ENCODE results near the gene FAM163B. TPM values are rescaled to one million over a fixed set of nuclear protein-coding genes. Genes with fewer than 3 reads are reported as not detected.

FAM163B gene
- polyA plus RNA-seq, 1 of the 3 experiments (the other 2 are of a cell fraction): 0.05 TPM

GRCh38 chr9:133563291-133563796 lies 45.8 kb downstream of the FAM163B start:
- peak overlapping the region in 1 of 2 experiments; percentile 60; a peak in 2 of 4 replicates for H3K27ac ChIP-seq (ENCODE audit: low read depth in 2 of 2, low read length in 1 of 2)
- no peaks in the 10 kb centered on the region for H3K9me3 ChIP-seq
- ChIA-PET CTCF (no interaction called here), POLR2A (interaction anchor here (0.9 kb wide), 1 partner anchor 72 kb away, joined by 3 read pairs; no protein-coding TSS in a partner anchor)
- TF ChIP-seq TAF1 (IDR thresholded peaks at IDR 0.05; ENCODE audit: borderline replicate concordance, low read depth, low read length) (no peak), POLR2AphosphoS5 (IDR thresholded peaks at IDR 0.05; ENCODE audit: low read depth, low read length) (no peak), CHD2 (IDR thresholded peaks at IDR 0.05; ENCODE audit: low read length, partially characterized antibody) (peak; percentile 52), CTCF (IDR thresholded peaks at IDR 0.05) (no peak), FOXJ3 (CRISPR knock-in tag; IDR thresholded peaks at IDR 0.05) (0 out of 2 replicates have a peak, but pooled peaks have one; percentile 48)
- no peaks in the 10 kb centered on the region for H3K79me2 ChIP-seq (ENCODE audit: insufficient read depth)
- H4K20me1 ChIP-seq (ENCODE audit: insufficient read depth): no peaks in the 10 kb centered on the region
- H3F3A ChIP-seq (replicated peaks; ENCODE audit: insufficient read depth): peaks cover 5% of the 10 kb centered on the region
- DNase-seq: peak; percentile 75
- H3K9me2 ChIP-seq: no peaks in the 10 kb centered on the region
- no peak overlapping the region for H3K9ac ChIP-seq
- H3K27me3 ChIP-seq (ENCODE audit: insufficient read depth): 0 out of 2 replicates have a peak, but pooled peaks cover 10% of the 10 kb centered on the region
- 22% methylated on average over 13 of the region's 14 CpGs for WGBS (ENCODE audit: low lambda C conversion rate)
- no peak overlapping the region for H3K4me2 ChIP-seq
- peaks cover 8 to 51% of the 10 kb centered on the region in 2 experiments for H3K4me1 ChIP-seq (ENCODE audit: control insufficient read depth in 1 of 2, insufficient read depth in 2 of 2, low read depth in 1 of 2, low read length in 1 of 2)
- H3K4me3 ChIP-seq (ENCODE audit: low read depth in 2 of 2, low read length in 1 of 2): no peak overlapping the region
- H2AFZ ChIP-seq (ENCODE audit: low read depth): no peak overlapping the region
- no peaks in the 10 kb centered on the region for H3K36me3 ChIP-seq (replicated peaks in 1 of 2; ENCODE audit: control insufficient read depth in 1 of 2, insufficient read depth in 2 of 2, low read length in 1 of 2)

- H3F3A ChIP-seq (replicated peaks; ENCODE audit: insufficient read depth): peaks cover 9% of the 10 kb centered on the region
- H3K36me3 ChIP-seq (replicated peaks in 1 of 2; ENCODE audit: control insufficient read depth in 1 of 2, insufficient read depth in 2 of 2, low read length in 1 of 2): no peaks in the 10 kb centered on the region
- CTCF ChIA-PET: no interaction called here
- H3K79me2 ChIP-seq (ENCODE audit: insufficient read depth): no peaks in the 10 kb centered on the region
- no peak overlapping the region for H3K9ac ChIP-seq
- peak overlapping the region in 1 of 2 experiments; percentile 60; a peak in 2 of 4 replicates for H3K27ac ChIP-seq (ENCODE audit: low read depth in 2 of 2, low read length in 1 of 2)
- WGBS (ENCODE audit: low lambda C conversion rate): 94% methylated on average over 16 of the region's 54 CpGs
- DNase-seq: no peak
- no peak overlapping the region for H2AFZ ChIP-seq (ENCODE audit: low read depth)
- H3K9me3 ChIP-seq: no peaks in the 10 kb centered on the region
- no peak overlapping the region for H3K4me3 ChIP-seq (ENCODE audit: low read depth in 2 of 2, low read length in 1 of 2)
- H3K9me2 ChIP-seq: no peaks in the 10 kb centered on the region
- H3K4me2 ChIP-seq: no peak overlapping the region
- peaks cover 14 to 51% of the 10 kb centered on the region in 2 experiments for H3K4me1 ChIP-seq (ENCODE audit: control insufficient read depth in 1 of 2, insufficient read depth in 2 of 2, low read depth in 1 of 2, low read length in 1 of 2)
- H3K27me3 ChIP-seq (ENCODE audit: insufficient read depth): 0 out of 2 replicates have a peak, but pooled peaks cover 10% of the 10 kb centered on the region
- no peaks in the 10 kb centered on the region for H4K20me1 ChIP-seq (ENCODE audit: insufficient read depth)
- POLR2A ChIA-PET: interaction anchor here (0.9 kb wide), 1 partner anchor 73 kb away, joined by 3 read pairs; no protein-coding TSS in a partner anchor
- no peak for TF ChIP-seq EP300 (IDR thresholded peaks at IDR 0.05; ENCODE audit: borderline replicate concordance in 1 of 2, low read depth in 1 of 2, low read length in 1 of 2)
- TF ChIP-seq GABPA (IDR thresholded peaks at IDR 0.05; ENCODE audit: low read depth): no peak
- no peak for TF ChIP-seq TEAD4 (IDR thresholded peaks at IDR 0.05; ENCODE audit: borderline replicate concordance, insufficient read depth)
Observed at GRCh38 chr9:133562611-133563290, 46.4 kb downstream of the FAM163B start.

All from SK-N-SH (cell line).